Endometrium (tissue), 2 donors: ENCODE measurements around the gene GRIK2.

ENCODE experiments used
- FAIRE-seq: peaks from 2 replicates; lab custom pipeline; 2012; peaks lifted over from hg19 to GRCh38; lab: Jason Lieb, UNC
- donor health status: control.
- donor health status: control.

GRIK2 gene

DNA sequence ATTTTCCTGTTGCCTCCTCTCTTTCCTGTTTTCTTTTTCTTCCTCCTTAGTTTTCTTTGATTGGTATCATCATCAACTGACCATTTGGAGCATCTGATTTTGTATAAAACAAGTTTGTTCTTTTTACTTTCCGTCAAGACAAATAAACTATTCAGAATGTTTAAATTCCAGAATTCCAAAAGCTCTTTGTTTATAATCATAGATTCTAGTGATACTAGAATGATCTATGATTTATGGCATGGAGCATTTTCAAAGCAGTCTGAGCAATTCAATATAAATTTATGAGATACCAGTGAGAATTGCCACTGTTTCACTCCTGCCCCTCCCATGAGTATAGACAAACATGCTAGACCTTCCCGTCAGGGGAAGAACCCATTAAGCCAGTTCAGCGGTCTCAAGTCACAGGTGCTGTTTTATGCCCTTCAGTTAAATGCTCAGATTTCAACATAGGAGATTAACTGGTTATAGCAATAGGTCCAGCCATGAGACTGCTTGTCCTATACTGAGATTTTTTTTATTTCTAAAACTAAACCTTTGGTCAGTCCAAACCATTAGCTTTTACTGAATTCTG is 60.7 kb downstream of the GRIK2 start:
- FAIRE-seq = no peak

DNA sequence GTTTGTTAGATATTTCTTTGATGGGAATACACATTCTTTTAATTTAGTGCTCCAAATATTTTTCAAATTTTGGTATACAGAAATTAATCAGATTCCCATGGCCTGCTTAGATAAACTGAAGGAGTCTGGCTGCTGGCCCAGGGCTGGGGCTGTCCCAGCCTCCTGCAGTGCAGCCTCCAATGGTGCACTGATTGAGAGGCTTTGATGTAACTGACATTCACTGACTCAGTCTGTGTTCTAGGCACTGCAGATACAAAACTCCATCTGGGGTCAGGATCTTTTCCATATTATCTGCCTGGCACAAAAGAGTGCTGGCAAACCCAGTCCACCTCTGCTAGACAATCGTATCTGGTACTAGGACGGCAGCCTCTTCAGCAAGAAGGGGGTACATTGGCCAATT is 64.8 kb downstream of the GRIK2 start:
- no peak for FAIRE-seq

- FAIRE-seq = no peak
These were observed 65.3 kb downstream of the GRIK2 start for GRCh38 chr6:101458826-101459225.

DNA sequence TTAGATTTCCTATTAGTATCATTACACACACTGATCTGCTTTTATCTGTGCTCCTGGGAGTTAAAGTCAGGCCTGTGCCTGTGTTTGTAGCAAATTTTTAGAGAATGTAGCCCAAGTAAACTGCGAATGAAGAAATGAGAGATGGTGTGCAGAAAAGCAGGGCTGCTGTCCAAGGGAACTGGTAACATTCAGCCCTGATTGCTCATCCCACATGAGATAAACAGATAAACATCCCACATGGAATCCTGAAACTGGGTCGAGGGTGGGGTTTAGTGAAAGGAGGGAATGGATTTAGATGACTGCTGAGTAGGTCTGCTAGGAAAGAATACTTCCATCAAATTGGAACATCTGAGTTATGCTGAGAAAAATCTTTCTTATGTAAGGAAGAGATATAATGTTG is 69.1 kb downstream of the GRIK2 start:
- no peak for FAIRE-seq

GRCh38 chr6:101465863-101466262 is 72.4 kb downstream of the GRIK2 start:
- no peak for FAIRE-seq

GRCh38 chr6:101477436-101477835 is 83.9 kb downstream of the GRIK2 start:
- FAIRE-seq = no peak

- FAIRE-seq = no peak
These were observed 85.4 kb downstream of the GRIK2 start for GRCh38 chr6:101478891-101479290.

GRCh38 chr6:101482606-101483005 is 89.1 kb downstream of the GRIK2 start:
- FAIRE-seq = no peak

- FAIRE-seq = no peak
These were observed 91.3 kb downstream of the GRIK2 start for GRCh38 chr6:101484781-101485180.

- FAIRE-seq = no peak
These were observed 92.6 kb downstream of the GRIK2 start for GRCh38 chr6:101486124-101486523.

GRCh38 chr6:101486726-101487125 is 93.2 kb downstream of the GRIK2 start:
- no peak for FAIRE-seq

- no peak for FAIRE-seq
These were observed 95.9 kb downstream of the GRIK2 start for GRCh38 chr6:101489456-101489855.

DNA sequence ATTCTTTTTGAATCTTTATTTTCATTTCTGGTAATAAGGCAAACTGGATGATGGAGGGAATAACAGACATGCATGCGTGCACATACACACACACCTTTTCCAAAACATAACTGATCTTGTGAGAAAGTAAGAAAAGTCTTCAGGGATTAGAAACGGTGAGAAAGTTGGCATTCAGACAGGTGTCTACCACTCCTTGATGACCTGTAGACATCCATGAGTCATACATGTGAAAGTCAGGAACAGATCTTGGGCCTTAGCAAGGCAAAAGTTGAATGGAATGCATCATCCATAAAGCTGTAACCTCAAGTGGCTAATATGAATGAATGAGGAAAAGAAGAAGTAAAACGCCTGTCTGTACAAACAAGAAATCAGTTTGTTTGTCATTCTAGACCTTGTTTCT is 97.3 kb downstream of the GRIK2 start:
- no peak for FAIRE-seq

DNA sequence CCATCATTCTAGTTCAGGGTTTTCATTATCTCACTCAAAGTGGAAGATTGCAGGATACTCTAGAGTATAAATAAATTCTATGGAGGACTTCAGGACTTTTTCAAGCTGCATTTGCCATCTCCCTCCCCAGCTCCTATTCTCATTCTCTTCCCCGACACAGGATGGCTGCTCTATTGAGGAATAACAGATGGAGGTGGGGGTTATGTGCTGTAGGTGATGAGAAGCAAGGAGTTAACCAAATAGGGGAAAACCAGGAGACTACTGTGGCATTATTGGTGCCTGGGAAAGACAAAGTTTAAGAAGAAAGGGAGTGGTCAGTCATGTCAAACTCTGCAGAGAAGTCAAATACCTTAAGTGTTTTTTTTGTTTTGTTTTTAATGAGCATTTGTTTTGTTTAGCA is 109.3 kb downstream of the GRIK2 start:
- no peak for FAIRE-seq

- no peak for FAIRE-seq
These were observed 116.0 kb downstream of the GRIK2 start for GRCh38 chr6:101509536-101509935.

DNA sequence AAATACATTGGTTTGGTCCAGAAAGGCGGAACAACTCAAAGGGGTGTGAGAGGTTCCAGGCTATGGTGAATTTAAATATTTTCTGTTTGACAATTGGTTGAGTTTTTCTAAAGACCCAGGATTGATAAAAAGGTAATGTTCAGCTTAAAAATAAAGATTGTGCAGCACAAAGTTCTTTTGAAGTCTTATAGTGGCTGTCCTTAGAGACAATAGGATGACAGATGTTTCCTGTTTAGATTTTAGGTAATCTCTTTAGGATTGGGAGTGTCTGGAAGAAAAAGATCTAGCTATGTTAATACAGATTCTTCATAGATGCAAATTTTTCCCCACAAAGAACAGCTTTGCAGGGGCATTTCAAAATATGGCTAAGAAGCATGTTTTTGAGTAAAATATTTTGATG is 119.7 kb downstream of the GRIK2 start:
- FAIRE-seq = no peak

DNA sequence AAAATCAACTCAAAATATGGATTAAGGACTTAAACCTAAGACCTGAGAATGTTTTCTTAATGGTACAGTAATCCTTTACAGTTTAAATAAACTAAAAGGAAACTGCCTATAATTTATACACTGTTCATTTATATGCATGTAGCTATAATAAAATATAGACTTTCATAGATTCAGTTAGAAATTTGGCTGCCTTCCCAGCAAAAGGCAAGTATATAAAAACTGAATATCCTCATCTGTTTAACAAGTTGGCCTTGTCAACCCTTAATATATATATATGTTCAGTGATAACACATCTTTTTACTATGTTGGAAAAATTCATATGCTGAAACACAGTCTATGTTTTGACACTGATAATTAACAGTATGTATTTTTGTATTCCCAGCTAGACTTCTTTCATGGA is 123.1 kb downstream of the GRIK2 start:
- FAIRE-seq = no peak

GRCh38 chr6:101517632-101518031 is 124.1 kb downstream of the GRIK2 start:
- no peak for FAIRE-seq

GRCh38 chr6:101522254-101522653 is 128.7 kb downstream of the GRIK2 start:
- no peak for FAIRE-seq

DNA sequence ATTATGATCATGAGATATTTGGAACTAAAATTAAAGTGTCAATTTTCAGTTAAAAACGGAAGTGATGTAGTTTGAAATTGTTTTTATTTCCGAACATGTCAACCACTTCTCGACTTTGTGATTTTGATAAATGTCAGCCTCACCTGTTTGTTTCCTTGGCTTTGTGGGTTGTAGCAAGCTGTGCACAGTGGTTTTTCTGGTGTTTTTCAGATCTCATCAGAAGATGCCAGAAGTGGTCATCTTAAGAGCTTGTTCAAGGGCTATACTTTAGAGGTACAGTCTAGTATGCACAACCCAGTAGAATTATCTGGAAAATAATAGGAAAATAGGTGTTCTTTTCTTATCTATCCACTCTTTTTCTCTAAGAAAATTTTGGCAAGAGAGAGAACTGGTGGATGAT is 134.0 kb downstream of the GRIK2 start:
- no peak for FAIRE-seq

- no peak for FAIRE-seq
These were observed 135.3 kb downstream of the GRIK2 start for GRCh38 chr6:101528801-101529200.

GRCh38 chr6:101531538-101531937 is 138.0 kb downstream of the GRIK2 start:
- no peak for FAIRE-seq

- FAIRE-seq = peak; percentile 71
These were observed 140.9 kb downstream of the GRIK2 start for GRCh38 chr6:101534386-101534785.

DNA sequence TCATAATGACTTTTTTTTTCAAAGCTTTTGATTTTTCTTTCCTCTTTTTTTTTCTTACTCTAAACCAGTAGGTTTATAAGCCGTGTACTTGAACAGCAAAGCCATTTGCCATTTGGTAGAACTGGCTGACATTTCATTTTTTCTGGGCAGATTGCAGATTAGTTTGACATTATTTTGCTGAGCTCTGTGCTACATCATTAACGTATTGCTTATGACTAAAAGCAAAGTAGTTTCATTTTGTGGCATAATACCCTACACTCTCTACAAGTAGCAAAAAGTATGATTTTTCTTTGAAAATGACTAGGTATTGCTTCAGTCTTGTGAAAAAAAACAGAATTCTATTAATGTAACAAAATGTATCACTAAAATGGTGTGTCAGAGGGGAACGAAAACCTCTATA is 141.3 kb downstream of the GRIK2 start:
- no peak for FAIRE-seq

- FAIRE-seq = no peak
These were observed 144.3 kb downstream of the GRIK2 start for GRCh38 chr6:101537753-101538316.
